Suprapubic skin (tissue), 4 donors: ENCODE data around the gene SAMD14. TPM values are rescaled to one million over a fixed set of nuclear protein-coding genes. Genes with fewer than 3 reads are reported as not detected.

ENCODE experiments used
- DNase-seq, 2 donors: peaks; one replicate each; pipeline ENCODE4 v3.0.0-alpha.2; 2019; ENCODE audit warnings: low spot score in 2 of 2
- H3K27ac ChIP-seq: fragments of 200-600 bp; sonication (generic); one replicate; pipeline ENCODE4 v1.5.1; 2019
- H3K27me3 ChIP-seq: fragments of 200-600 bp; sonication (generic); one replicate; pipeline ENCODE4 v1.5.1; 2019
- H3K36me3 ChIP-seq: fragments of 200-600 bp; sonication (generic); one replicate; pipeline ENCODE4 v1.5.1; 2019
- H3K4me1 ChIP-seq: fragments of 200-600 bp; sonication (generic); one replicate; pipeline ENCODE4 v1.5.1; 2019
- H3K4me3 ChIP-seq: fragments of 200-600 bp; sonication (generic); one replicate; pipeline ENCODE4 v1.5.1; 2019; ENCODE audit warnings: mild to moderate bottlenecking
- H3K9me3 ChIP-seq: fragments of 200-600 bp; sonication (generic); one replicate; pipeline ENCODE4 v1.5.1; 2019
- EP300 ChIP-seq: sonication (generic); formaldehyde crosslinking; IDR thresholded peaks from one replicate; pipeline ENCODE4 v1.6.1; 2017; ENCODE audit warnings: antibody characterized with exemption
- POLR2A ChIP-seq, 2 donors: fragments of 450-650 bp; IDR thresholded peaks; one replicate each; pipeline ENCODE4 v1.6.1; 2017; ENCODE audit warnings: antibody characterized with exemption in 2 of 2, mild to moderate bottlenecking in 2 of 2, moderate library complexity in 2 of 2
- POLR2AphosphoS5 ChIP-seq, 3 donors: sonication (generic); formaldehyde crosslinking; IDR thresholded peaks; one replicate each; pipeline ENCODE4 v1.6.1; 2017; ENCODE audit warnings: antibody characterized with exemption in 3 of 3
- WGBS: methylation state at CpG from one replicate; pipeline ENCODE4 v1.1.5; 2018; 5-methylcytosine and 5-hydroxymethylcytosine counted together
- total RNA-seq, 4 donors: library from RNA; depleted of rRNA; stranded (reverse); fragments of >200 nt; gene quantifications; one replicate each; pipeline ENCODE4 v1.1.0, GENCODE V29; 2016
- TF ChIP-seq, protein P1 (sequence below), 2 donors: fragments of 200-600 bp in 1 of 2; fragments of 450-650 bp in 1 of 2; sonication (generic) in 1 of 2; IDR thresholded peaks; one replicate each; pipeline ENCODE4 v1.5.1; 2016 to 2019; ENCODE audit warnings: antibody characterized with exemption in 2 of 2, mild to moderate bottlenecking in 1 of 2, moderate library complexity in 1 of 2

The SAMD14 gene
- total RNA-seq, 4 donors from 2014 or later: 0.68 TPM; not detected in 3

DNA sequence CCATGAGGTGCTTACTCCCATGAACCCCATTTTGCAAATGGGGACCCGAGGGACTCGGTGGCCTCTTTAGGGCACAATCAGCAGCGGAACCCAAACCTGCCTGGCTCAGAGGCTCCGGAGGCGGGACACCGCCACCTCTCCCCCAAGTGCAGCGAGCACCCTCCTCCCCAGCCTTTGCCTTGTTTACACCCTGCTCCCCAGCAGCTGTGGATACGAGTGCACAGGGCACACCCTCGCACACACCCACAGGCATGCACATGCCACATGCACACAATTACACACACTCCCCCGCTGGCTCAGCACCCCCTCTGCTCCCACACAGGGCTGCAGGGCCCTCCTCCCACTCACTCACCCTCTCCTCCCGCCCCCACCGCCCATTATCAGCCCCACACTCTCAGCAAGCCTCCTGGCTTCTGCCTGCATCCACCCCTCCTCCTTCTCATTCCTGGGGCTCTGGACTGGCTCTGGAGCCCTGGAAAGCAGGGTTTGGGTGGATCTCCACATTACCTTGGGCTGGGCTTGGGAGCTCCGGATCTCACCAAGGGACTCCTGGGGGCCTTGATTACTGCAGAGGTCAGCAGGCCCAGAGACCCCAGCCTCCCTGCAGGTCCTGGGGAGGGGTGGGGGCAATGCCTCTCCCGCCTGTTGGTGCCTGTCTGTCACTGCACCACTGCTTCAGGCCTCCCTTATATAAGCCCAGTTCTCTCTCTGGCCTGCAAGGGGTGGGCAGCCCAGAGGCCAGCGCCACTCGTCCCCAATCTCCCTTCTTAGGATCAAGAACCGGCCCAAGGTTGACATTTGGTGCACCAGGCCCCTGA is 28.4 kb downstream of the SAMD14 start:
- Histone ChIP-seq H3K9me3 (no peaks in the 10 kb centered on the region), H3K36me3 (peaks cover 51% of the 10 kb centered on the region), H3K4me3 (peak overlapping the region; percentile 19), H3K4me1 (peaks cover 49% of the 10 kb centered on the region), H3K27ac (peak overlapping the region; percentile 65), H3K27me3 (no peaks in the 10 kb centered on the region)
- WGBS: 26% methylated on average over 9 of the region's 17 CpGs
- TF ChIP-seq POLR2A (IDR thresholded peaks at IDR 0.05) (no peak), POLR2AphosphoS5 (IDR thresholded peaks at IDR 0.05) (no peak), EP300 (no peak)
- TF ChIP-seq, protein P1, sequence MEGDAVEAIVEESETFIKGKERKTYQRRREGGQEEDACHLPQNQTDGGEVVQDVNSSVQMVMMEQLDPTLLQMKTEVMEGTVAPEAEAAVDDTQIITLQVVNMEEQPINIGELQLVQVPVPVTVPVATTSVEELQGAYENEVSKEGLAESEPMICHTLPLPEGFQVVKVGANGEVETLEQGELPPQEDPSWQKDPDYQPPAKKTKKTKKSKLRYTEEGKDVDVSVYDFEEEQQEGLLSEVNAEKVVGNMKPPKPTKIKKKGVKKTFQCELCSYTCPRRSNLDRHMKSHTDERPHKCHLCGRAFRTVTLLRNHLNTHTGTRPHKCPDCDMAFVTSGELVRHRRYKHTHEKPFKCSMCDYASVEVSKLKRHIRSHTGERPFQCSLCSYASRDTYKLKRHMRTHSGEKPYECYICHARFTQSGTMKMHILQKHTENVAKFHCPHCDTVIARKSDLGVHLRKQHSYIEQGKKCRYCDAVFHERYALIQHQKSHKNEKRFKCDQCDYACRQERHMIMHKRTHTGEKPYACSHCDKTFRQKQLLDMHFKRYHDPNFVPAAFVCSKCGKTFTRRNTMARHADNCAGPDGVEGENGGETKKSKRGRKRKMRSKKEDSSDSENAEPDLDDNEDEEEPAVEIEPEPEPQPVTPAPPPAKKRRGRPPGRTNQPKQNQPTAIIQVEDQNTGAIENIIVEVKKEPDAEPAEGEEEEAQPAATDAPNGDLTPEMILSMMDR (IDR thresholded peaks at IDR 0.05): no peak
- no peak for DNase-seq

- no peak for DNase-seq
- Histone ChIP-seq H3K4me3 (peak overlapping the region; percentile 11), H3K27ac (peak overlapping the region; percentile 65), H3K9me3 (no peaks in the 10 kb centered on the region), H3K36me3 (peaks cover 45% of the 10 kb centered on the region), H3K27me3 (no peaks in the 10 kb centered on the region), H3K4me1 (peaks cover 56% of the 10 kb centered on the region)
- TF ChIP-seq EP300 (no peak), POLR2AphosphoS5 (IDR thresholded peaks at IDR 0.05) (no peak), POLR2A (IDR thresholded peaks at IDR 0.05) (no peak)
- TF ChIP-seq, protein P1 (IDR thresholded peaks at IDR 0.05): no peak
- 17% methylated on average over 15 of the region's 15 CpGs for whole genome bisulfite sequencing
Observed at GRCh38 chr17:50100921-50101345, 29.0 kb downstream of the SAMD14 start.

DNA sequence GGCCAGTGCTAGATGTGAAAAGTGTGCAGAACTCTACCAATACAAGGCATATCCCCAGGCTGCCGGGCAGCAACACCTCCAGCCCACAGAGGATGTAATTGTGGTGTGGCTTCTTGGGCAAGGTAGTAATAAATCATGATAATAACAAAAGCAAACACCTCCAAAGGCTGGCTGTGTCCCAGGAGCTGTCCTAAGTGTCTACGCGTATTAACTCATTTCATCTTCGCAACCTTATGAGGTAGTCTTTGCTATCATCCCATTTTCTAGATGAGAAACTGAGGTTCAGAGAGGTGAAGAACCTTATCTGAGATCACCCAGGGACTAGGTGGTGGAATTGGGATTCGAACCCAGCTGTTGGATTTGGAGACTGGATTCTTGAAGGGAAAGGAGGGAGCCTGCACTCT is 29.5 kb downstream of the SAMD14 start:
- Histone ChIP-seq H3K4me1 (peaks cover 60% of the 10 kb centered on the region), H3K36me3 (peaks cover 40% of the 10 kb centered on the region), H3K4me3 (no peak overlapping the region), H3K27ac (peak overlapping the region; percentile 65), H3K27me3 (no peaks in the 10 kb centered on the region), H3K9me3 (no peaks in the 10 kb centered on the region)
- DNase-seq: no peak
- TF ChIP-seq, protein P1 (IDR thresholded peaks at IDR 0.05): no peak
- TF ChIP-seq EP300 (no peak), POLR2A (IDR thresholded peaks at IDR 0.05) (no peak), POLR2AphosphoS5 (IDR thresholded peaks at IDR 0.05) (no peak)
- 61% methylated on average over 5 of the region's 5 CpGs for WGBS

DNA sequence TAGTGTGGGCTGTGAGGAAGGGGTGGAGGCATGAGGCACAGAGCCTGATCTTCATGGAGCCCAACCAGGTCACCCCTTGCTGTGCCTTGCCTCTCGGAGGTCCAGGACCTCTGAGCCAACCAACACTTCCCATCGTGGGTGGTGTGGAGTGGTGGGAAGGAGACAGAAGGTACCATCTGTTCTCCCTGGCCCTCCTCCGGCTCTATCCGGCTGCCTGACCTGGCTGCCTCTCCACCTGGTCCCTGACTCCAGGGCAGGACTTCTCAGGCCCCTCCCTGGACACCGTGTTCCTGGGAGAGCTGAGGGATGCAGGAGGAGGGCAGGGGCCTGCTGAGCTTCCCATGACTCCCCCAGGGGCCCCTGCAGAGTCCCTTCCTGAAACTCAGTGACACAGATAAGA is 31.0 kb downstream of the SAMD14 start:
- WGBS: 77% methylated on average over 5 of the region's 5 CpGs
- no peaks in the 10 kb centered on the region for H3K27me3 ChIP-seq
- TF ChIP-seq EP300 (no peak), POLR2AphosphoS5 (IDR thresholded peaks at IDR 0.05) (no peak)
- H3K4me3 ChIP-seq: no peak overlapping the region
- no peaks in the 10 kb centered on the region for H3K9me3 ChIP-seq
- no peak overlapping the region for H3K27ac ChIP-seq
- peaks cover 67% of the 10 kb centered on the region for H3K4me1 ChIP-seq
- no peak for DNase-seq
- H3K36me3 ChIP-seq: peaks cover 32% of the 10 kb centered on the region

GRCh38 chr17:50098583-50098982 is 31.4 kb downstream of the SAMD14 start:
- no peaks in the 10 kb centered on the region for H3K9me3 ChIP-seq
- WGBS: 77% methylated on average over 4 of the region's 4 CpGs
- no peak overlapping the region for H3K27ac ChIP-seq
- TF ChIP-seq, protein P1 (IDR thresholded peaks at IDR 0.05): no peak
- TF ChIP-seq POLR2AphosphoS5 (IDR thresholded peaks at IDR 0.05) (no peak), EP300 (no peak), POLR2A (IDR thresholded peaks at IDR 0.05) (no peak)
- peaks cover 32% of the 10 kb centered on the region for H3K36me3 ChIP-seq
- no peak overlapping the region for H3K4me3 ChIP-seq
- H3K4me1 ChIP-seq: peaks cover 68% of the 10 kb centered on the region
- no peak for DNase-seq
- H3K27me3 ChIP-seq: no peaks in the 10 kb centered on the region
